HepG2 (cell line): Measurements from ENCODE around the gene ZNF468.
"Not testable (repeated sequence)": the region's sequence is repeated elsewhere in the genome, so short reads cannot be mapped to it uniquely, and the experiment has no call there.

Experiments used
- NCOR1 ChIP-seq: fragments of 200-600 bp; sonication (generic); IDR thresholded peaks from 2 replicates; pipeline ENCODE4 v1.7.0; 2017; ENCODE audit warnings: antibody characterized with exemption, low read length, borderline replicate concordance
- SIX1 ChIP-seq: sonication (generic); formaldehyde crosslinking; IDR thresholded peaks from 2 replicates; pipeline ENCODE4 v1.4.0; 2020; ENCODE audit warnings: missing genetic modification reagents, borderline replicate concordance
- STAG1 ChIP-seq: sonication (generic); formaldehyde crosslinking; IDR thresholded peaks from 2 replicates; pipeline ENCODE4 v1.4.0; 2020; ENCODE audit warnings: missing genetic modification reagents
- SUZ12 ChIP-seq: fragments of 150-350 bp; IDR thresholded peaks from 2 replicates; pipeline ENCODE4 v1.6.1; 2014; ENCODE audit warnings: low read depth, low read length
- TF ChIP-seq, protein P1 (sequence below): sonication (generic); formaldehyde crosslinking; IDR thresholded peaks from 2 replicates; pipeline ENCODE4 v1.5.0; 2020; ENCODE audit warnings: mild to moderate bottlenecking, missing genetic modification reagents, moderate library complexity
- TF ChIP-seq, protein P2 (sequence below): IDR thresholded peaks from 2 replicates; pipeline ENCODE4 v1.6.1; 2016; ENCODE audit warnings: low read depth
- TF ChIP-seq, protein P3 (sequence below): sonication (generic); formaldehyde crosslinking; conservative IDR thresholded peaks from 2 replicates; pipeline ENCODE4 v1.4.0; 2020; ENCODE audit warnings: missing genetic modification reagents

DNA sequence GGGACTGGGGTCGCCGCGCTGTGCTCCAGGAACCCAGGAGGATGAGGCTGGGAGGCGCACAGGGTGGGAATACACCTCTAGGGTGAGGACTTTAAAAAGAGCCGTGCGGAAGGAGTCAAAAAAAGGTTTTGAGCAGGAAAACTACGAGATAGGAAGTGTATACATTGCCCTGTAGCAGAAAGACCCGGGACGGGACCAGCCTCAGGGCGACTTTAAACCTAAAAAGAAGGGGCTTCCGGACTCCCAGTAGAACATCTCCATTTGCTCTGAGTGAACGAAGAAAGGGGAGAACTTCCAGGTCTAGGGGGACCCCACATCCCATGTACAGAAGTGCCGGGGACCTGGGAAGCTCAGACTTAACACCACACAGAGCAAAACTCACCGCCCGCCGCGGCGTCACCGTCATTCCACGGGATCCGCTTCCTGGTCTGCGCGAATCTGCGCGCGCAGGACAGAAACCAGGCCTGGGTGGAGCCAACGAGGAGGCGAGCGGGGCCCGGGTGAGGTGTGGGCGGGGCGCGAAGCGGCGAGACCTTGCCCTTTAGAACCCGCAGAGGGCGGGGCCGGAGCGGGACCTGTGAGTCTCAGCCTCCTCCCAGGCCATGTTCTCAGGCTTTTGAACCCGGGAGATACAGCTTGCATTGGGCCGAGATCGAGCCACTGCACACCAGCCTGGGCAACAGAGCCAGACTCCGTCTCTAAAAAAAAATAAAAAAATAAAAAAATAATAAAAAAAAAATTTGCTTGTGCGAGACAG lies 36.0 kb downstream of the ZNF468 start, which contains the start of gene ZNF28:
- TF ChIP-seq STAG1 (CRISPR knock-in tag); NCOR1; SUZ12; SIX1 (CRISPR knock-in tag): not testable (repeated sequence)
- TF ChIP-seq, protein P1, sequence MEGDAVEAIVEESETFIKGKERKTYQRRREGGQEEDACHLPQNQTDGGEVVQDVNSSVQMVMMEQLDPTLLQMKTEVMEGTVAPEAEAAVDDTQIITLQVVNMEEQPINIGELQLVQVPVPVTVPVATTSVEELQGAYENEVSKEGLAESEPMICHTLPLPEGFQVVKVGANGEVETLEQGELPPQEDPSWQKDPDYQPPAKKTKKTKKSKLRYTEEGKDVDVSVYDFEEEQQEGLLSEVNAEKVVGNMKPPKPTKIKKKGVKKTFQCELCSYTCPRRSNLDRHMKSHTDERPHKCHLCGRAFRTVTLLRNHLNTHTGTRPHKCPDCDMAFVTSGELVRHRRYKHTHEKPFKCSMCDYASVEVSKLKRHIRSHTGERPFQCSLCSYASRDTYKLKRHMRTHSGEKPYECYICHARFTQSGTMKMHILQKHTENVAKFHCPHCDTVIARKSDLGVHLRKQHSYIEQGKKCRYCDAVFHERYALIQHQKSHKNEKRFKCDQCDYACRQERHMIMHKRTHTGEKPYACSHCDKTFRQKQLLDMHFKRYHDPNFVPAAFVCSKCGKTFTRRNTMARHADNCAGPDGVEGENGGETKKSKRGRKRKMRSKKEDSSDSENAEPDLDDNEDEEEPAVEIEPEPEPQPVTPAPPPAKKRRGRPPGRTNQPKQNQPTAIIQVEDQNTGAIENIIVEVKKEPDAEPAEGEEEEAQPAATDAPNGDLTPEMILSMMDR (CRISPR knock-in tag): not testable (repeated sequence)
- TF ChIP-seq, protein P2, sequence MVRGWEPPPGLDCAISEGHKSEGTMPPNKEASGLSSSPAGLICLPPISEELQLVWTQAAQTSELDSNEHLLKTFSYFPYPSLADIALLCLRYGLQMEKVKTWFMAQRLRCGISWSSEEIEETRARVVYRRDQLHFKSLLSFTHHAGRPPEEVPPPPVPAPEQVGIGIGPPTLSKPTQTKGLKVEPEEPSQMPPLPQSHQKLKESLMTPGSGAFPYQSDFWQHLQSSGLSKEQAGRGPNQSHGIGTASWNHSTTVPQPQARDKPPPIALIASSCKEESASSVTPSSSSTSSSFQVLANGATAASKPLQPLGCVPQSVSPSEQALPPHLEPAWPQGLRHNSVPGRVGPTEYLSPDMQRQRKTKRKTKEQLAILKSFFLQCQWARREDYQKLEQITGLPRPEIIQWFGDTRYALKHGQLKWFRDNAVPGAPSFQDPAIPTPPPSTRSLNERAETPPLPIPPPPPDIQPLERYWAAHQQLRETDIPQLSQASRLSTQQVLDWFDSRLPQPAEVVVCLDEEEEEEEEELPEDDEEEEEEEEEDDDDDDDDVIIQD (CRISPR knock-in tag): not testable (repeated sequence)
- TF ChIP-seq, protein P3, sequence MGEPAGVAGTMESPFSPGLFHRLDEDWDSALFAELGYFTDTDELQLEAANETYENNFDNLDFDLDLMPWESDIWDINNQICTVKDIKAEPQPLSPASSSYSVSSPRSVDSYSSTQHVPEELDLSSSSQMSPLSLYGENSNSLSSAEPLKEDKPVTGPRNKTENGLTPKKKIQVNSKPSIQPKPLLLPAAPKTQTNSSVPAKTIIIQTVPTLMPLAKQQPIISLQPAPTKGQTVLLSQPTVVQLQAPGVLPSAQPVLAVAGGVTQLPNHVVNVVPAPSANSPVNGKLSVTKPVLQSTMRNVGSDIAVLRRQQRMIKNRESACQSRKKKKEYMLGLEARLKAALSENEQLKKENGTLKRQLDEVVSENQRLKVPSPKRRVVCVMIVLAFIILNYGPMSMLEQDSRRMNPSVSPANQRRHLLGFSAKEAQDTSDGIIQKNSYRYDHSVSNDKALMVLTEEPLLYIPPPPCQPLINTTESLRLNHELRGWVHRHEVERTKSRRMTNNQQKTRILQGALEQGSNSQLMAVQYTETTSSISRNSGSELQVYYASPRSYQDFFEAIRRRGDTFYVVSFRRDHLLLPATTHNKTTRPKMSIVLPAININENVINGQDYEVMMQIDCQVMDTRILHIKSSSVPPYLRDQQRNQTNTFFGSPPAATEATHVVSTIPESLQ (CRISPR knock-in tag): not testable (repeated sequence)
